NCI-H2107 treated with DMSO at 0.1 percent for 48 hours (cell line): ENCODE results near the gene KLHL14.
"Not testable (repeated sequence)": the region's sequence is repeated elsewhere in the genome, so short reads cannot be mapped to it uniquely, and the experiment has no call there.

ENCODE experiments used
- DNase-seq: peaks from one replicate; lab custom pipeline; 2025; ENCODE audit not compliant: unreplicated experiment; lab: John Stamatoyannopoulos, UW

The KLHL14 gene, protein sequence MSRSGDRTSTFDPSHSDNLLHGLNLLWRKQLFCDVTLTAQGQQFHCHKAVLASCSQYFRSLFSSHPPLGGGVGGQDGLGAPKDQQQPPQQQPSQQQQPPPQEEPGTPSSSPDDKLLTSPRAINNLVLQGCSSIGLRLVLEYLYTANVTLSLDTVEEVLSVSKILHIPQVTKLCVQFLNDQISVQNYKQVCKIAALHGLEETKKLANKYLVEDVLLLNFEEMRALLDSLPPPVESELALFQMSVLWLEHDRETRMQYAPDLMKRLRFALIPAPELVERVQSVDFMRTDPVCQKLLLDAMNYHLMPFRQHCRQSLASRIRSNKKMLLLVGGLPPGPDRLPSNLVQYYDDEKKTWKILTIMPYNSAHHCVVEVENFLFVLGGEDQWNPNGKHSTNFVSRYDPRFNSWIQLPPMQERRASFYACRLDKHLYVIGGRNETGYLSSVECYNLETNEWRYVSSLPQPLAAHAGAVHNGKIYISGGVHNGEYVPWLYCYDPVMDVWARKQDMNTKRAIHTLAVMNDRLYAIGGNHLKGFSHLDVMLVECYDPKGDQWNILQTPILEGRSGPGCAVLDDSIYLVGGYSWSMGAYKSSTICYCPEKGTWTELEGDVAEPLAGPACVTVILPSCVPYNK

DNA sequence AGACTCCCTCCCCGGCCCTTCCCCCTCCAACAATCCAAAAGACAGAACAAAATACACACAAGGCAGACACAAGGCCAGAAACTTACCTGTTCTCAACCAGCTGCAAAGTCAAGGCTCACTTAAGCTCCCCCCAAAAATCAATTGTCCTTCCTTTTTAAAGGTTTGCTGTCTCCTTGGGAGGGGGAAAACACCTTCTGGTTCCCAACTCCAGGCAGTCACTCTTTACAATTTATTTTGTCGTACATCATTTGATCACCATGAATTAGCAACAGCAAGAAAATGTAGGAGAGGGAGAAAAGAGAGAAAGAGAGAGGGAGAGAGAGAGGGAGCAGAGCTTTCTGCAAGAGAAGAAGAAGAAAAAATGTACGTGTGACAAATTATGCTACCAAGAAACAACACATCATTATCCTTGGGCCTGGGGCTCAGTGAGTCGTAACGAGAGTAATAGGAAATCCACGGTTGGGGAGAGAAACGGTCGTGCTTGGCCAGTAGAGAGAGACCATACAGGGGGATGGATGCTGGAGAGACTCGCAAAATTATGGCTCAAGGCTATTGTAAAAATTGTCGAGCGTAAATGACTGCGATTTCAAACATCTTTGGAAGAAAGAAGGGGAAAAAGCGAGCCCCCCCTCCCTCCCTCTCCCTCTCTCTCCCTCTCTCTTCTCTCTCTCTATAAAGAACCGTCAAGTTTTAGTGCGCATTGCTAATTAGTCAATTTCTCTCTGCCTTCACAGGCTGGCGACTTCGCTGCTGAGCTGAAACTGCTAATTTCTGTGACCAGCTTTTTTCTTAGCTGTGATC, at the start of gene KLHL14:
Gene KLHL14 (minus strand): TSS at position 443 of the 801 bp plus-strand sequence. CDS start 2,432 bp downstream, outside the sequence.
- DNase-seq = peak; percentile 41

DNA sequence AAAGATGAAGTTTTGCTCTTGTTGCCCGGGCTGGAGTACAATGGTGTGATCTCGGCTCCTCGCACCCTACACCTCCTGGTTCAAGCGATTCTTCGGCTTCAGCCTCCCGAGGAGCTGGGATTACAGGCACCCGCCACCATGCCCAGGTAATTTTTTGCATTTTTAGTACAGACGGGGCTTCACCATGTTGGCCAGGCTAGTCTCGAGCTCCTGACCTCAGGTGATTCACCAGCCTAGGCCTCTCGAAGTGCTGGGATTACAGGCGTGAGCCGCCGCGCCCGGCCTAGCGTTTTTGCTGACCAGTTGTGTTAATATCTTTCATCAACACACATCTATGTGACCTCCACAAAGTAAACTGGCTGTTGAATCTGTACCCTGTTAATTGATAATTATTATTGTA, 49.4 kb upstream of the KLHL14 start:
- DNase-seq = no peak

DNA sequence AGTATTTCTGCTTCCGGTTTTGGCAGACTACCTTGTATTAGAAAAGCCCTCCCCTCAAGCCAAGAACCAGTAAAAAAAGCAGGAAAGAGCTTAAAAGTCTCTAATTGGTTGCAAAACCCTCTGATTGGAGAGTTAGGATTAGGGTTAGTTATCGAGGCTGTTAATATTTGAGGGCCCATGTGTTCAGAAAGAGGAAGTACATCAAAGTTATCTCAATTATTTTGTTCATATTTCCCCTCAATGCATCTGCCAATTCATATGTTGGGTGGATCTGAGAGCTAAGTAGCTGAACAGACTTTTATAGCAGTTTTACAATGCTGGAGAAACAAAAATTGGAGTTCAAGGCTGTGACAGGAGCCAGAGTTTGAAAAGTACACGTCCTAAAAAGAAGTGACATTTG, 43.1 kb upstream of the KLHL14 start:
- no peak for DNase-seq

DNA sequence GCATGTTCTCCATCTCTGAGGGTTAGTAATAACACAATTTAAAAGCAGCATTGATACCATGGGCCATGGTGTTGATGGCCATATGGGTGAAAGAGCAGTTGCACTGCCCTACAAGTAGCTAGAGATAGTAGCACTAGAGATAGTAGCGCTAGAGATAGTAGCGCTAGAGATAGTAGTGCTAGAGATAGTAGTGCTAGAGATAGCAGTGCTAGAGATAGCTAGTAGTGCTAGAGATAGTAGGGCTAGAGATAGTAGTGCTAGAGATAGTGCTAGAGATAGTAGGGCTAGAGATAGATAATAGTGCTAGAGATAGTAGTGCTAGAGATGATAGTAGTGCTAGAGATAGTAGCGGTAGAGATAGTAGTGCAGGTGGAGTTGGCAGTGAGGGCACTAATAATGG, 39.5 kb upstream of the KLHL14 start:
- no peak for DNase-seq

DNA sequence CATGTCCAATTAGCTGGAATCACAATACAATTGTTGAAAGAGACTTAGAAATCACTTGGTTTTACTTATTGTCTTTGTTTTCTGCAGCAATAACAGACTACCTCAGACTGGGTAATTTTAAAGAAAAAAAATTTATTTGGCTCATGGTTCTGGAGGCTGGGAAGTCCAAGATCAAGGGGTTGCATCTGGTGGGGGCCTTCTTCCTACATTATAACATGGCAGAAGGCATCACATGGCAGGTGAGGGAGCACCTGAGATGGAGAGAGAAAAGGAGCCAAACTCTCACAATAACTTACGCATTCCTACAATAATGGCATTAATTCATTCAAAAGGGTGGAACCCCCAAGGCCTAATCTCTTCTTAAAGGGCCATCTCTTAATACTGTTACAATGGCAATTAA, 37.5 kb upstream of the KLHL14 start:
- no peak for DNase-seq

DNA sequence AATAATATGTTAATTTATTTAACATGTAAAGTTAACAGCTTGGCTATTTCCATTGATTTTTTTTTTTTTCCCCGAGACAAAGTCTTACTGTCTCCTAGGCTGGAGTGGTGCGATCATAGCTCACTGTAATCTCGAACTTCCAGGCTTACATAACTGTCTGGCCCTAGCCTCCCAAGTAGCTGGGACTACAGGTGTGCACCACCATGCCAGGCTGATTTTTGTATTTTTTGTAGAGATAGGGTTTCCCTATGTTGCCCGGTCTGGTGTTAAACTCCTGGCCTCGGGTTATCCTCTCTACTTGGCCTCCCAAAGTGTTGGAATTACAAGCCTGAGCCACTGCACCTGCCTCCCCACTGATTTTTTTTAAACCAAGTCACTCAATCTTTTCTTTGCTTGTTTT, 32.5 kb upstream of the KLHL14 start:
- DNase-seq = no peak

DNA sequence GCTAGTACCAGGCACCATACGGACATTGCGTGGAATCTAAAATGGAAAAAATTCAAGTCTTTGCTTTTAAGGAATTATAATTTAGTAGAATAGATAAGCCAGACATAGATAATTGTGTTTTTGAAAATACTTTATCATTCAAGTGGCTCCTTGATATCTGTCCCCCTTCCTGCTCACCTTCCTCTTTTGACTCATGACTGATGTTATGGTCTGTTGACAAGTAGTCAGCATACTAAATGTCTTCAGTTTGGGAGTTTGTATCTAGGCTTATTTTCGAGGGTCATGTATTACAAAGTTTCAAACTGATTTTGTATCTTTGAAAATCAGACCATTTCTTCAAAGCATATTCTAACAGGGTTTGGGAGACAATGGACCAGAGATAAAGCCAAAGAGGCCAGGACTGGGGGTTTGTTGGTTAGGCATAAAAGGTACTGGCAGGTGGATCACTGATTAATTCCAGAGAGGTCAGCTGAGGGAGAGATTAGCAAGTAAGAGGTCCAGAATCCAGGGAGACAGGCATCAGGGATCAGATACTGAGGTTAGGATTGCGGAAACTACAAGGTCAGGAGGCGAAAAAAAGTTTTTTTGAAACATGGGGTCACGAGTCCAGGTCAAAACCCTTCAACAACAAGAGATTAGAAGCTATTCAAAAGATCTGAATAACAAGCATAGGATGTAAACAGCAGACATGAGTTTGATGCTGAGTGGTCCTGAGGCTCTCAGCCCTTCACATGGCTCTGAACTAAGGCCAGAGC, 31.5 kb upstream of the KLHL14 start:
- DNase-seq = no peak

DNA sequence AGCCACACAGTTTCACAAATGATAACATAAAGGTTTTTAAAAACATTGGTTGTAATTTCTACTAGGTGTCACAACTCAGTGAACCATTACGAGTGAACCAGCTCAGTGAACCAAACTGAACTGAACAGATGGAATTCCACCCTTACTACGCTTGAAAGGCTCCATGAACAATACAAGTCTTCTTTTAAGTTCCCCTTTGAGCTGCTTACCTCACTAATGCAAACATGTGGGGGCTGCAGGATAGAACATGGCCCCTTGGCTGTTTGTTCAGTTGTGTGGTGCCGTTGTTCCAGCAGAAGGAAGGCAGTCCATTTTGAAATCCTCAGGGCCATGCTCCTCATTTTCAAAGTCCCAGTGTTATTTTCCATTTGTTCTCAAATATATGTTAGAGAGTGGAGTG, 30.7 kb upstream of the KLHL14 start:
- no peak for DNase-seq

DNA sequence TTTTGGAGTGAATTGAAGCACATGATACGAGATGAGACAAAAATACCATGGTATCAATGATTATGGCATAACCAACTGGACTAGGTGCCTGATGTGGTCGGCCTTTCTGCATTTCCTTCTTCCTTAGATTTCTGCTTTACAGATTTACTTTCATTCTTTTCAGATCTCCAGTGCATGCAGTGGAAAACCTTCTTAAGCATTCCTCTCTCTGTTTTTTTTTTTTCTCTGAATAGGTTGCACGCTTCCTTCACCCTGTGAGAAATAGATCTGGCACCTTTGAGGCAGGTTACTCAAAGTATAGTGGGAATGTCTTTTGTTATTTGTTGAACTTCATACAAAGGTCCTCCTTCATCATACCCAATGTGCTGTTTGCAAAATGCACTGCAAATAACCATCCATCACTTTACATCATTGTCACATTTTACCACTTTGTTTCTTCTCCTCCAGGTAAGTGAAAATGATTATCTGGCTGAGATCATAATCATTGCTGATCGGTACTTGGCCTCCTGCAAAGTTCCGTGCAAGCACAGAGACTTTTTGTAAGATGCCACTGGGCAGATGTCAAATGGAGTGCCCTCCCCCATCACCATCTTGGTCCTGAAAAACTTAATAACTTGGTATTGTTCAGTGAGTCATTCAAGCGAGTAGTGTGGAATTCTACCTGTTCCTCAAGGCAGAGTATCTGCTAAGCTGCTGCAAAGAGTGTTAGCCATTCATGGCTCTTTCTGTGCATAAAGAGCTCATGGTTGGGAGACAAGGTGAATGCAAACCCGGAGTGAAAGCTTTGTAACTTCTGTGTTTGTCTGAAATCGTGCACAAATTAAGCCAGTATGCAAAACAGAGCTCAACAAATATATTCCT, 30.0 kb upstream of the KLHL14 start:
- DNase-seq = no peak

DNA sequence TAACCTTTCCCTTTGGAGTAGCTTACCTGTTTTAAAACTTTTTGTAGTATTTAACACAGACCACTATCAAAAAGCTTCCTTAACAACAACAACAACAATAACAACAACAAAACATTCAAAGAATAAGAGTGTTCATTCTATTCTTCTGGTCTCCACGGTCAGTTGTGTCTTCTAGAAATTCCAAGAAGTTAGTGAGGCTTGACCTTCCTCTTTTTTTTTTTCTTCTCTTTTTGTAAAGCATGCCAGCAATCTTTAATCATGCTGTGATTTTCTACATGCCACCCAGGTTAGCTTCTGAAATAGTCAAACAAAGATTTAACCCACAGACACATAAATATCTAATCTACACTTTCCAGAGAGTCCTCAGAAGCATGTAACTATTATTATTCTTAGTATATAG, 28.4 kb upstream of the KLHL14 start:
- DNase-seq = no peak

DNA sequence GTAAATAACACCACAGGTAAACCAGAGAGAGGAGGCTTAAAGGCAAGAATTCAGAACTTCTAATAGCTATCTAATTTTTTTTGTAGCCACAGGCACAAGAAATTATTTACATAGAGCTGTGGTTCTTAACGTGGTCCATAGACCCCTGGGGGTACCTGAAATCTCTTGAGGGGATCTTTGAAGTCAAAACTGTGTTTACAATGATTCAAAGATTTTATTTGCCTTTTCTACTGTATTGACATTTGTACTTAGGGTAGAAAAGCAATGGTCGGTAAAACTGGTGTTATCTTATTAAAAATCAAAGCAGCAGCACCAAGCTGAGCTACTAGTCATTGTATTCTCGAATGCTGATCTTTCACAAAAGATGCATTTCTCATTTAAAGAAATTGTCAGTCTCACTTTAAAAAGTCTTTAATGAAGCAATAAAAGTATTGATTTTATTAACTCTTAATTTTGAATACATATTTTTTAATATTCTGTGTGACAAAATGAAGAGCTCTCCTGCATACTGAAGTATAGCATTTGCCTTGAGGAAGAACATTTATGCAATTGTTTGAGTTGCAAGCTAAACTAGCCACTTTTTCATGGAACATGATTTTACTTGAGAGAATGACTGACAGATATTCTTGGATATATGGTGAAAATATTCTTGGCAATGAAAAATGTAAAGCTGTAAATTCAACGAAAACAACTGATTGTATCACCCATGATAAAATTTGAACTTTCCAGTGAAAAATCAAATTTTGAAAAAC, 25.6 kb upstream of the KLHL14 start:
- DNase-seq = no peak

DNA sequence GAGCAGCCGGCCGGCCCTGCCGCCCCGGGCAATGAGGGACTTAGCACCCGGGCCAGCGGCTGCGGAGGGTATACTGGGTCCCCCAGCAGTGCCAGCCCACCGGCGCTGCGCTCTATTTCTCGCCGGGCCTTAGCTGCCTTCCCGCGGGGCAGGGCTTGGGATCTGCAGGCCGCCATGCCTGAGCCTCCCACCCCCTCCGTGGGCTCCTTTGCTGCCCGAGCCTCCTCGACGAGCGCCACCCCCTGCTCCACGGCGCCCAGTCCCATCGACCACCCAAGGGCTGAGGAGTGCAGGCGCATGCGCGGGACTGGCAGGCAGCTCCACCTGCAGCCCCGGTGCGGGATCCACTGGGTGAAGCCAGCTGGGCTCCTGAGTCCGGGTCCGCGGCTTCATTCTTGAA, 21.8 kb upstream of the KLHL14 start:
- not testable (repeated sequence) for DNase-seq

DNA sequence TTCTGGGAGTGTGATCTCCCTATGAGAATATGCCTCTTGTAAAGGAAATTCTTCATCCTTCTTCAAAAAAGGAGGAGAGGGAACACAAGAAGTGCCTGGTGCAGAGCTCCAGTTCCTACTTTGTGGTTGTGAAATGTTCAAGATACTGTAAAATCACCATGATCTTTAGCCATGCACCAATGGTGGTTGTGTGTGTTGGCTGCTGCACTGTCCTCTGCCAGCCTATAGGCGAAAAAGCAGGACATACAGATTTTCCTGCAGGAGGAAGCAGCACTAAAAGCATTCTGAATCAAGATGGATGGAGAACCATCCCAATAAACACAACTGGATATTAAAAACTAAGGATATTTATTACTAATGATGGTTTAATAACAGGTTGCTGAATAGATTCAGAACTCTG, 6.2 kb upstream of the KLHL14 start:
- DNase-seq = no peak

DNA sequence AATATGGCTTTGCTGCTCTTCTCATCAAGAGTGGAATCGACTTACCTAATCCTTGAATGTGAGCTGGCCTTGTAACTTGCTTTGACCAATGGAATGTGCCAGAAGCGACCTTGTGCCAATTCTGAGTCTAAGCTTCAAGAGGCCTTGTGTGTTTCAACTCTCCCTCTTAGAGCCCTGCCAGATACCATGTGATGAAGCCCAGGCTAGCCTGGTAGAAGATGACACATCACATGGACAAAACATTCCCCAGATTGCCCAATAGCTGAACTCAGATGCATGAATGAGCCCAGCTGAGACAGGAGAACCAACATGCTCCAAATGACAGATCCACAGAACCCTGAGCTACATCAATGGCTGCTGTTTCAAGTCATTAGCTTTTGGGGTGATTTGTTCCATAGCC, 4.2 kb upstream of the KLHL14 start:
- no peak for DNase-seq

DNA sequence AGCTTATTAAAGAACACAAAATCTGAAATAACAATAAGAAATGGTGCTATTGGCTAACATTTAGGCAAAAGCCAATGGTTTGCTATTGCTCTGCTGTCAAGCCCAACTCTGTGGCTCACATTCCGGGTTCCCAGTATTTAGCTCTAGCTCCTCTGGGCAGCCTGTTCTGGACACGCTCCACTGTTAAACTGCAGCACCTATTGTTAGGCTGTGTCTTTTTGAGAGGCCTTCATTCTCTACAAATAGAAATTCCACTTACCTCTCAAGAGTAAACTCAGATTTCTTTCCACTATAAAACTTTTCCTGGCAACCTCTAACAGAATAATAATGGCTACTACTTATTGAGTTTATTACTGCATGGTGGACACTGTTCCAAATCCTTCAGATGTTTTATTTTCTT, 3.7 kb upstream of the KLHL14 start:
- no peak for DNase-seq

DNA sequence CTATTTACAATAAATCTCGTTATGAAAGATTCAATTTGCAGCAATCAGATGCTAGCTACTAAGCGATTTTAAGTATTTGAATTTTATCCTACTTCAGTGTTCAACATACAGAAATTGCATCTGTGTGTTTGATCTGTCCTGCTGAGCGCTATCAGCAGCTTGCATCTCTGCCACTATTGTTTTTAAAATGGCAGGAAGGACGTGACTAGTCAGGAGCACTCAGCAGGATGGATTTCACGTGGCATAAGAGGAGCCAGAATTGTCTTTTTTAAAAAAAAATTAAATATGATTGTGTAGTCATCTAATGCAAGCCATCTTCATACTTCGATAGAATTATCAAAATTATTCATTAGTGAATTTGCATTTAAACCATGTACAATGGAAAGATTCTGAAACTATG, 2.8 kb upstream of the KLHL14 start:
- DNase-seq = no peak

DNA sequence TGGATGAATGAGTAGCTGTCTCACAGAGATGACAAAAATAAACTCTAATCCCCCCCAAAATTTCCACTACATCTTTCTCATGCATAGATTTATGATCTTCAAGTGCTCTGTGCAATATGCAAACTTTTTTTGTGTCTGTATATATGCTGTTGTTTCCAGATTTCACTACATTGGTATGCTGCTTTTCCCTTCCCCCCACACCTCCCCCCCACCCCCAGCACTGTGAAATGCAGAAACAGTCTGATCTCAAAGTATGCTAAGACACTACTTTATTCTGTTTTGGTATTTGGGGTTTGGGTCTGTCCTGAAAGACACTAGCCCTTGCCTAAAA, 524 bp upstream of the KLHL14 start:
- DNase-seq = no peak

DNA sequence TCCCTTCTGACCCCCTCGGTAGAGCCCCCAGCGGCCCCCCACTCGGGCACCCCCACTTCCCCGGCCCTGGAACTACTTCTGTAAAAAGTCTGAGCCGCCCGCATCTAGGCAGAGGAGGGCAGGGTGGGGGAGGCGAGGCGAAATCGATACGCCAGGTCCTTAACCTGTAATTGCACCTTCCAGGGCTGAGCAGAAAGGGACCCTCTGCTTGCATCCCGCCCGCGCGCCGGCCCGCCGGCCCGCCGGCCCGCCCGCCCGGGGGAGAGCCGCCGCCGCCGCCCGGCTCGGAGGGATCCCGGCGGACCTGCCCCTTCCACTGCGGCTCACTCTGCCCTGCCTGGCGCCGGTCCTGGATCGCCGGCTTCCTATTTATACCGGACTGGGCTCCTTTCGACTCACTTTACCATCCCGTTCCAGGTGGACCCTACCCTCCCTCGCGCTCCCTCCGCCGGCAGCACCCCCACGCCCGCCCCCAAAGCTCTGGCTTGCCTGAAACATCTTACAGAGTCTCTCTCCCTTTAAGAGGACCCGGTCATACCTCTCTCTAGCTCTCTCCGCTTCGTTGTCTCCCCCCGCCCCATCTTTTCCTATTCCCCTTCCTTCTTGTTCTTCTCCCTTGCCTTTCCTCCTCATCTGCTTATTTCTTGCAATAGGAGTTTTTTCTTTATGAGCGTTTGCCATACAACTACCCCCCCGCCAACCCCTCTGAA, 797 bp downstream of the KLHL14 start:
- no peak for DNase-seq

DNA sequence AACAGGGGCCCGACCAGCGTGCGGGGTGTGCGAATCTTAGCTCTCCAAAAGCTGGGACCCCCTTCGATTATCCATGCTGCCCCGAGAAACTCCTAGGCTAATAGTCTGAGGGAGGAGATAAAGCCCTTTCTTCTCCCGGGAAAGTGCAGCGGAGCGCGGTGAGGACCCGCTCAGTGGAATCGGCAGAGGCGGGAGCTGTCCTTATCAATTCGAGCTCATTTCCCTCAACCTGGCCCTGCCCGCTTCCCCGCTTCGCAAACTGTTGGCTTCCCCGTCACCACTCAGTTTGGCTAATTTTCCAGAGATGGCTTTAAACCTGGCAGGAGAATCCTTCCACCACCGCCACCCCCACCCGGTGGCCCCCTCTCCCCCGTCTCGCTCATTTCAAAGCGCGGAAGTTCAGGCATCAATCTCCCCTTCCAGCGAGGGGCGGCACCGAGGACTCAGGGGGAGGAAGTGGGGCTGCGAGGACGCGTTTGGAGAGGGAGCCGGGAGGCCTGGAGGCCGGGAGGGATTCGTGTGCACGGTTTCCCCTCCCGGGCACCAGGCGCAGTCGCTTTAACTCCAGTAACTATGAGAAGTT, 1.6 kb downstream of the KLHL14 start:
- no peak for DNase-seq
